ENCODE data around the gene CSNK1A1L.

GRCh38 chr13:37058910-37059847 lies 46.3 kb downstream of the CSNK1A1L start, which contains the start of gene SUPT20H:
- TF ChIP-seq CTCF (IDR thresholded peaks at IDR 0.05) = peak in 1 of 3 experiments; percentile 12
- peak; percentile 91 to 95 for TF ChIP-seq POLR2AphosphoS5 (IDR thresholded peaks at IDR 0.05)

All from esophagus muscularis mucosa (tissue), 3 donors.